DMS153 (cell line): ENCODE results near the gene USP2.

Source experiments
- DNase-seq: peaks from one replicate; lab custom pipeline; 2025; lab: John Stamatoyannopoulos, UW

USP2 gene

DNA sequence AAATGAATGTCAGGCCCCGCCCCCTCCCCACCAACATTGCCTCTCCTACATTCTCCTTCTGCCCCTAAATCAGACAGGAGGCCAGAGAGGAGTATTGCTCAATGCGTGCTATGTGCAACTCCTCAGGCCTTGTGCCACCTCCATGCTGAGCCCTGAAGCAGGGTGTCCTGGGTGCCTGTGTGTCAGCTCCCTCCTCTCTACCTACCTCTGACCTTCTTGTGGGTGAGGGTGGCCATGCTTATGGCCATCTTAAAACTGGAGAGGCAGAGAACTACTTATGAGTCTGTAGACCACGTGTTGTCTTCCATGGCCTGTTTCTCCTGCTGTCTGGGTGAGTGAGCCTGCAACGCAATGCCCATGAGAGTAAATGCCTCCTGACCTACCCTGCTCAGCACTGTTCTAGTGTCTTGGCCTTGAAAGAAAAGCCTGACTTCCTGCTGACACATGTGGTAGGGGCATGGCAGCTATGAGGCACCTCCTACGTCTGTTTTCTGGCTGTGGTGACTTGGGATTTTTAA, 75.1 kb downstream of the USP2 start:
- DNase-seq = no peak

DNA sequence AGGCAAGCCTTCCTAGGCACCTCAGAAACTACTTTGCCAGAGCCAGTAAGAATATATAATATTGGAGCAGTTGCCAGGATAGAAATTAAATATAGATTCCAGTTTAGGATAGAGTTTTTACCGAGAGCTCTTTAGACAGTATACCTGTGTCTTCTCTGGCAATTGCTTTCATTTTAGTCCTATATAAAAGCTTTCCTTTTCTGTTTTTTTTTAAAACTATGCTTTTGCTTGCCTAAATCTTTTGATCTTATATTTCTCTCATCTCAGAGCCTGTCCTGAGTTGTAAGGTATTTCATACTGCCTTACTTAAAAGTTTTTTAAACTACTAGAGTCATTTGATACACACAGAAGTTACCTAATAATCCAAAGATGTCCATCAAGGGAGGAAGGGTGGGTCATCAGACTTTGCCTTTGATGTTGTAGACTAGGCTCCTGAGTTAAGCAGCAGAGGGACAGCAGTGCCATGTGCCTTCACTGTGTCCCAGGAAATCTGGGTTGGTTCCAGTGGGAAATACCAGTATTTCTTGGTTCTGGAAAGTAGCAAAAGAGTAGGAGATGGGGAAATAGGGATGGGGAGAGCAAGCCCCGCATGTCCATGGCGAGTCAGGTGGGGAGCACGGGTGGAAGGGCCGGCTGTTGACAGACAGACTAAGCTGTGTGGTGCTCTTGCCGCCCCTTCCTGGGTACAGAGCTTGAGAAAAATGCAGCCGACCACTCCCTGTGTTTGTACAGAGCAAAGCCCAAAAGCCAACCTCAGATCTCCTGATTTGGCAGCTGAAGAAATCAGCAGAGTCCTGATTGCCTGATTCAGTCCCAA, 75.7 kb downstream of the USP2 start:
- DNase-seq = no peak
